GM19238 (cell line): ENCODE measurements around the gene PRDM12.

Experiments used
- DNase-seq: peaks from one replicate; pipeline ENCODE4 v3.0.0; 2011; ENCODE audit warnings: low spot score; ENCODE audit not compliant: insufficient read length

The PRDM12 gene

DNA sequence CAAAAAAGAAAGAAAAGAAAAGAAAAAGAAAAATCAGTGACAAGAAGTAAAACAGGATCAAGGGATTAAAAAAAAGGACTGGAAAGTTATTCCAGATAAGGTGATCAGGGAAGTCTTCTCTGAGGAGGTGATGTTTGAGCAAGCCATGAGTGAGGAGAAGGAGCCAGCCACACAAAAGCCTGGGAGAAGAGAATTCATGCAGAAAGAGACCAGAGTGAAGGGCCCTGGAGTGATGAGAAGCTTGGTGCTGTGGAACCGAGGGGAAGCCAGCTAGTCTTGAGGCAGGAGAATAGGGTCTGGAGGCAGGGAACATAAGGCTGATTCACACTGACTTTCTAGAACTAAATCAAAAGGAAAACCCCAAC is 25.2 kb downstream of the PRDM12 start:
- DNase-seq = no peak

DNA sequence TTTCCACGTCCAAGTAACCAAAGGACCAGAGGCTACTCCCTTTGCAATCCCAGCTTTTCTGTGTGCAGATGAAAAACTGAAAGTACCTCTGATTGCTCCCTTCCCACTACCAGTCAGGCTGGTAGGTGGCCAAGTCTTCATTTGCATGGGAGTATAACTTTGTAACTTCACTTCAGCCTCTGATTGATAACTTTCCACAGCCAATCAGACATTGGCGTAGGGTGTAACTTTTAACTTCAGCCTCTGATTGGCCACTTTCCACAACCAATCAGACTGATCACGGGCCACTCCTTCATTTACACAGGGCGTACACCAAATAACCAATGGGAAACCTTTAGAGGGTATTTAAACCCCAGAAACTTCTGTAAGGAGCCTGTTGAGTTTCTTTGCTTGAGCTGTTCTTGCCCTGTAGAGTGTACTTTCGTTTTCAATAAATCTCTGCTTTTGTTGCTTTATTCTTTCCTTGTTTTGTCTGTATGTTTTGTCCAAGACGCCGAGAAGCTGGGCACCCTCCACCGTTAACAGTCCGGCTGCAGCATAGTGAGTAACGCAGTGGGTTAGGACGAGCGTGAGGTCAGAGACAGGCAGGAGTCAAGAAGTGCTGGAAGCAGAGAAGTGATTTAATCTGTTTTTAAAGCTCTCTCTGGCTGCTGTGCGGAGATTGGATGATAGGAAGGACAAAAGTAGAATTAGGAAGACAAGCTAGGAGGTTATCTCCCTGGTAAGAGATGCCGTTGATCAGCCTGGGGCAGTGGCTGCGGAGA is 25.7 kb downstream of the PRDM12 start:
- no peak for DNase-seq

DNA sequence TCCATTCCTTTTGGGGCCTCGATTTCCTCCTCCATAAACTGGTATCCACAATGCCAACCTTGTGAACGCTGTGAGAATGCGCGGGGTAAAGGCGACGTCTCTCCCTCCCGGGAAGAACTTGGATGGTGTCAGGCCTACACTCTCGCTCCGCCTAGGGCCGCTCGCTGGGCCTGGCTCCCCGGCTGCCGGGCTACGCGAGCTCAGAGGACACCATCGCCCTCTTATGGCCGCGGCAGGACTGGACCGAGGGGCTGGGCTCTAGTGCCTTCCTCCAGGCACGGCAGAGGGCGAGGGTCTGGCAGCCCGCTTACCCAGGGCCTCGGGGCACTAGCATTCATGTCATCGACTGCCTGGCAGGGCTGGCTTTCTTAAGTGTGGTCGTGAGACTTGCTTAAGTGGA is 27.9 kb downstream of the PRDM12 start:
- DNase-seq = no peak

DNA sequence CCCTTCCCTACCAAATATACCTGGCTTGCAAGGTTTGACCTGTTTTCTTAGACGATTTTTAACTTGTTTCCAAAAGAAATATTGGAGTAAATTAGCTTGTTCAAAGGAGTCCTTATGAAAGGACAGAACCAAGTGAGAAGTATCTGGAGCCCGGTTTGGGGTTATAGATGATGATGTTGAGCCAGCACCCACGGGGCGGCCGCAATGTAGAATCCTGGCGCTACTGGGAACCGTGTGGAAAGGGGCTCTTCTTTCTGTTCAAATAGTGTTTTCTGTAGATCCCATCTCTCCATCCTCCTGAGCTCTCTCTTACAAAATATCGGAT is 28.7 kb downstream of the PRDM12 start:
- no peak for DNase-seq

DNA sequence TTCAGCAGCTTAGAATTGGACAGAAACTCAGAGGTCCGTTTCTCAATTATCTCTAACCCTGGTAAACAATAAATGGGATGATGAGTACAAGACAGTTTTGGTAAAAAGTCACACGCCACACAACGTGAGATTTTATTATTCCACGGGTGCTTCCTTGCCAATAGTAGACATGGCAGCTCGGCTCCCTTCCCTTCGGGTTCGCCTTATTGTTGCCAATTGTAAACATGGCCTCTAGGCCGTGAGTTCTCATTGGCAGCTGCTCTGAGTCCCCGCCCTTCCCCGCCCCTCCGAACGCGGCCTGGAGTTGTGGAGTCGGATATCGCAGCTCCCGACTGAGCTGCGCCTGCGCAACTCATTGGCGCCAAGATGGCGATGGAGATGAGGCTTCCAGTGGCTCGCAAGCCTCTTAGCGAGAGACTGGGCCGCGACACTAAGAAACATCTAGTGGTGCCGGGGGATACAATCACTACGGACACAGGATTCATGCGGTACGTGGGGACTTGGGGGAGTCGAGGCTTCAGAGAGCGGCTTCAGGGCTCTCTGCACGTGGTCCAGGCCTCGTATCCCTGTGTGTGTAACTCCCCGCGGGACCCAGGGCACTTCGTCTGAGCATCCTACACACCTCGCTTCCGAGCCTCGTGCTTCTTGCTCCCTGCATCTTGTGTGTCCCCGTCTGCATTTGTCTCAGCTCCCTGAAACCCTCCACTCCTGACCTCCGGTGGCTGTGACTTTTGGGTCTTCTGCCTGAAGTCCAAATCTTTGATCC is 29.2 kb downstream of the PRDM12 start, which contains the start of gene EXOSC2:
Gene EXOSC2, plus strand, starts transcription at position 355 of the 766 bp plus-strand sequence. Its CDS starts 12 bp downstream, at position 367.
- DNase-seq = peak; percentile 96

DNA sequence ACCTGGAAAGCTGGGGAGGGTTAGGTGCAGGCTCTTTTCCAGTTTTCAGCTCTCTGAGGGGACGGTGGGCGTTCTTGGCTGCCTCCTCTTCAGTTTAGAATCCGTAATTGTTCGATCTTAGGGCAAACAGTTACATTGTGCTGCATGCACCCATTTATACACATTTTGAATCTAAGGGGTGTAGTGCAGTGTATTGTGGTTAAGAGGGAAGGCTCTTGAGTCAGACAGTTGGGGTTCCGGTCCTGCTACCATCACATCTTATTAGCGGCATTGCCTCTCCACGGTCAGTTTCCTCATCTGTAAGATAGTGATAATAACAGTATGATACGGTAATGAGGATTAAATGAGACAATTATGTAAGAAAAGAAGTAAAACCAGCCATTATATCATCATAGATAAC is 29.8 kb downstream of the PRDM12 start:
- DNase-seq = no peak

DNA sequence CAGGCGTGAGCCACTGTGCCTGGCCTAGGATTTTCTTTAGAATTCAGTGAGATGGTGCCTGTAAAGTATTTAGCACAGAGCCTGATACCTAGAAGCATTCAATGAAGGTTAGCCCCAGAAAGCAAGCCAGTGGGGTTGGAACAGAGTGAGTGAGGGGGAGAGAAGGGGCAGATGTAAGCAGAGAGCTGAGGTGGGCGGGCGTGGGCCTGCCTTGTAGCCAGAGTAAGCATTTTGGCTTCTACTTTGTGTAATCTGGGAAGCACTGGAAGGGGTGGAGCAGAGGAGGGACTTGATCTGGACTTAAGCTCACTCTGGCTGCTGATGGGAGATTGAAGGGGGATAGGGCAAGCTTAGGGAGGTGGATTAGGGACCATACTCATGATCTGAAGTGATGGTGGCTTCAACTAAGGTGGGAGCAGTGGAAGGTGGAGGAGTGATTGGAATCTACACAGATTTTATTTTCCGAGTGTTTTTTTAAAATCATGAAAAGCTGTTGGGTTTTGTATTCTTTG is 31.8 kb downstream of the PRDM12 start:
- no peak for DNase-seq

DNA sequence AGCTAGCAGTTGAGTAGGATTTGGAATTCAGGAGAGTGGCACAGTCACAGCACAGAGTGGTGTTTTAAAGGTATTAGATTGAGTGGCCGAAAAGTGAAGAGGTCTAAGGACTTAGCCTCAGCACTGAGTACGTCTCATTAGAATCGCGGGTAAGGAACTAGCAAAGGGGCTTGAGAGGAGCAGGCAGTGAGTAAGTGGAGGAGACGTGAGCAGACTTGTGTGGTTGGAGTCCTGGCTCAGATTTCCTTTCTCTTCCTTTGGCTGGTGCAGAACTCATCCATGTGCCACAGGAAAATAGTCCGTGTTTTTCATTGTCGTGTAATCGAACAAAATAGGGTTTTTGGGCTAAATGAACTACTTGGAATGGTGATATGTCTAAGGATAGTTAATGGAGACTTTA is 32.6 kb downstream of the PRDM12 start:
- DNase-seq = no peak

DNA sequence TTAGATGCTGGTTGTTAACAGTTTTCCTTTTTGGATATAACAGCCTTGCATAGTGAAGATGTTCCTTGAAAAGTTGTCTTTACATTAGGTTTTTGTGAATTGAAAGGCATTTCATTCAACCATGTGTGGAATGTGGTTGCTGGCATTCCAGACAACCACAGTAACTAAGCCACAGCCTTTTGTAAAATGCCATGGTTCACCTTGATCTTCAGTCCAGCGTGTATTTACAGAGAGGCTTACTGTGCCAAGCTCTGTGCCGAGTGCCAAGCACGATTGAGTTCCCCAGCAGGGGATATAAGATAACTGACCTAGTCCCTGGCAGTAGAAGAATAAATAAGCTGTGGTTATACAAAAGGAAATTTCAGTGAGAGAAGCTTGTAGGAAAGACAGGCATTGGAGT is 34.1 kb downstream of the PRDM12 start:
- DNase-seq = no peak

DNA sequence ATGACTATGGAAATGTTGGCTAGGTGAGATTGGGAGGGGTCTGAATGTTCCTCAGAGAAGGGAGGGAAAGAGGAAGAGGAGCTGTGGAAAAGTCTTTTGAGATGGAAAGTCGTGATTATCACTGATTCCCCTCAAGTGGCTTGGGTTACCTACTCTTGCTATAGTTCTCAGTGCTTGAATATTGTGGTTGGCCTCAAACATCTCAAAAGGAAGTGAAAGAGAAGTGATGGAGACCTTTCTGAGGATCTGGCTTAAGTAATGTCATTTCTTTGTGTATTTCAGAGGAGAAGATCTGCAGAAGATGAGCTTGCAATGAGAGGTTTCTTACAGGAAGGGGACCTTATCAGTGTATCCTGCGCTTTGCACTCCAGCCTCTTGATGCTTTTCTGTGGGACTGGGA is 34.7 kb downstream of the PRDM12 start:
- DNase-seq = no peak

DNA sequence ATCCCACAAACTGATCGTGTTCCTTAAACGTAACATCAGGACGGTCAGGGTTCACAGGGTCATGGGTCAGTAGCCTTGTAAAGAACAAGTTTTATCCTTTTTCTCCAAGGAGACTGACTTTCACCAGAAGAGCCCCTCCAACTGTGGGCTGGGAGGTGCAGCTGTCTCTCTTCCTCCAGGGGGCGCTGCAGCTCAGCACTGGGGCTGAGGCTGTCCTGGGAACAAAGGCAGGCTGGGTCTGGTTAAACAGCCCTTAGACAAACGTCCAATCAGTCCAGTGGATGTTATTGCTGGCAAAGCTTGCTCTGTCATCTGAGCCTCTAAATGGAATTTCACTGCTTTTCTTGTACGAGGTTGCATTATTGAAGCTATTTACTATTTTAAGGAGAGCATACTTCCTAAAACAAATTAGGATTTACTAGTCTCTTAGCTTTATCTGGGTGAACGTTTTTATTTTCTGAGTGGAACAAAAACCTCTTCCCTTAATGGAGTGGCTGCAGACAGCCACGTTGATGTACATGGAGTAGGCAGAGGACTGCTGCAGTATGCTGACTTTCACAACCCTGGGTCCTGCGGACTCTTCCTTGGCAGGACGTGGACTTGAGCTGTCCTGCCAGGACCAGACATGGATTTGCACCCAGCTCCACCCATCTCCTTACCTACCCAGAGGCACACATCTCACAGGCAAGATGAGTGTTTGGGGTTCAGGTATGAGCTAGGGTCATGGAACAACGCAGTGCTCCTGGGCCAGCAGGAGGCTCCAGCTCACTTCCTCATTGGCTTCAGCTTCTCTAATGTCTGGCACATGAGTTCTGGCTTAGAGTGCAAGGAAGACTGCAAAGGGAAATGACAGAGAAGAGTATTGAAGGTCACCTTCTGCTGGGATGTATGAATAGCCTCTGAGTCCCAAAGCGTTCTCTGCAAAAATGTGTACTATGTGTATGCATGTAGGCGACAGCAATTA is 36.9 kb downstream of the PRDM12 start:
- DNase-seq = no peak

DNA sequence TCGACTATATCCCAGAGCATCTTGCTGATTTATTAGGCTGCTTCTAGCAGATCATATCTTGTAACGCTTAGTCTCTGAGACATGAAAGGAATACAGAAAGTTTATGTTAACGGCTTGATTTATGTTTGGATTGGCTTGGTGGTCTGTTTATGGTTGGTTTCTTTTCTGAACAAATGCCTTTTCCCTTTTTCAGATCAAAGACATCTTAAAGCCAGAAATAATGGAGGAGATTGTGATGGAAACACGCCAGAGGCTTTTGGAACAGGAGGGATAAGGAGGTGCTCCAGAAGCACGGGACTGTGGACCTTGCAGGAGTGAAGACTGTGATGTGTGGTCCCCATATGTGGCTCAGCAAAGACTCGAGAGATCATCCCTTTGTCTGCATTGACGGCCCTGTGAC is 39.1 kb downstream of the PRDM12 start:
- no peak for DNase-seq

DNA sequence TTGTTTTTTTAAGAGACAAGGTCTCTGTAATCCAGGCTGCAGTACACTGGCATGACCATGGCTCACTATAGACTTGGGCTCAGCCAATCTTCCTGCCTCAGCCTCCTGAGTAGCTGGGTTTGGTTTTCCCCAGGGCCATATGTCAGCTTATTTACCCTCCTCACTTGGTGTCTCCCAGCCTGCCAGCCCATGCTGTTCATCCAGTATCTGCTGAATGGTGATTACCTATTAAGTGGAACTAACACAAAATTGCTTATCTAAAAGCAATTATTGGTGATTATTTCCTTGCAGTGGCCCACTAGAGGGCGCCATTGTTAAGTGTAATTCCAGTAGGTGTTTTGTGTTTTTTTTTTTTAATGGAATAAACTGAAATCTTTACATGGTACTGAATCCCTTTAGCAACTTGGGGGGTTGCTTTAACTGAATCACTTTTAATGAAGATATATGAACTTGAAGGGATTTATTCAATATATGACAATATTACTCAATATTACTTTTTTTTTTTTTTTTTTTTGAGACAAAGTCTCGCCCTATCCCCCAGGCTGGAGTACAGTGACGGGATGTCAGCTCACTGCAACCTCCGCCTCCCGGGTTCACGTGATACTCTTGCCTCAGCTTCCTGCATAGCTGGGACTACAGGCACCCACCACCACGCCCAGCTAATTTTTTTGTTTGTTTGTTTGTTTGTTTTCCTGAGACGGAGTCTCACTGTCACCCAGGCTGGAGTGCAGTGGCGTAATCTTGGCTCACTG is 43.0 kb downstream of the PRDM12 start:
- DNase-seq = no peak

DNA sequence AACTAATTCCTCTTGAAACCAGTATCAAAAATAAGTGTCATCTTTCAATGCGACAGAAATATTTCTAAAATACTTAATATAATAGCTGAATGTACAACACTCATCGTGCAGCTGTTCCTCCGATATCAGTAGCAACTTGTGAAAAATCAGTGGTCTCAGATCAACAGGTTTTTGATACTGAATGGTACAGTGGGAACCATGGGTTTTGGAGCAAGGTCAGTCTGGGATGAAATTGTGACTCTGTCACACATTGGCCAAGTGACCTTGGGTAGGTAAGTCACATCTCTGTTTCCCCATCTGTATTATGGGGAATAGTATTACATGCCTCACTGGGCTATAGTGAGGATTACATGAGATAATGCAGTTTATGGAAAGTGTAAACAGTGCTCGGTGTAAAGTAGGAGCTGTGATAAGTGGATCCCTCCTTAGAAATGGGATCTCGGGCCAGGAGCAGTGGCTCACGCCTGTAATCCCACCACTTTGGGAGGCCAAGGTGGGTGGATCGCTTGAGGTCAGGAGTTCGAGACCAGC is 46.5 kb downstream of the PRDM12 start:
- no peak for DNase-seq

DNA sequence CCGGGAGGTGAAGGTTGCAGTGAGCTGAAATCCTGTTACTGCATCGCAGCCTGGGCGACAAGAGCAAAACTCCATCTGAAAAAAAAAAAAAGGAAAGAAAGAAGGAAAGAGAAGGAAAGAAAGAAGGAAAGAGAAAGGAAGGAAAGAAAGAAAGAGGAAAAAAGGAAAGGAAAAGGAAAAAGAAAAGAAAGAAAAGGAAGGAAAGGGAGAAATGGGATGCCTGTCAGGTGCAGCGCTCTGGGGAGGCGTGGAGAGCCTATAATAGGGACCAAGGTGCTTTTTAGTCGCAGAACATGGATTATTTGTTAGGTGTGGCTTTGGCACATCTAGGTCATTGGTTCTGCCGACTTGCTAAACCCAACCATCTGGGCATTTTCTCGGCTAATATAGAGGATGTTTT is 47.1 kb downstream of the PRDM12 start:
- no peak for DNase-seq

DNA sequence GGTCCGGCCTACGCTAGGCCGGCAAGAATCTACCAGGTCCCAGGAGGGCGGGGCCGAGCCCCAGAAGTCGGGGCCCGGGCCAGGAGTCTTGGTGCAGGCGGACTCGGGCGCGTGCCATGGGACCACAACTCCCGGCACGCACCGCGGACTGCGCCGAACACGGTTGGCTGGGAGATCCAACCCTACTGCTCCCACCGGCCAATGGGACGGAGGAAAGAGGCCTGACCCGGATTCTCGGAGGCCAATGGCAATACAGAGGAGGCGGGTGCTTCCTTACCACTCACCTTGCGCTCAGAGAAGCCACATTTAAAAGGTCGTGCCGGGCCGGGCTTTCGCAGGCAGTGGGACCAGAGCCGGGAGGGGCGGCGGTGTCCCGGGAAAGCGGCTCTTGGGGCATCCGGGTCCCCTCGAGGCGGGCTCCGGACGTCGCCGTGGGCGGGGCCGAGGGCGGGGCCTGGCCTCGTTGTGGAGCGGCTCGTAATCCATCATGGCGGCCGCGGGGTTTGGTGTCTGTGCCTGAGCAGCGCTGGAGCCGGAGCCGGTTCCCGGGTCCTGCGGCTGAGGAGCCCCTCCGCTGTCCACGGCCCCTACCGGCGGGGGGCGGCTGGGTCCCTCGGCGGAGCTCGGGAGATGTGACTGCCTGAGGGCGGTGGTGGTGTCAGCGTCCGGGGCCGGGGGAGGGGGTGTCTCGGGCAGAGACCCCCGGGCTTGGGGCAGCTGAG is 48.3 kb downstream of the PRDM12 start:
- DNase-seq = peak; percentile 96

DNA sequence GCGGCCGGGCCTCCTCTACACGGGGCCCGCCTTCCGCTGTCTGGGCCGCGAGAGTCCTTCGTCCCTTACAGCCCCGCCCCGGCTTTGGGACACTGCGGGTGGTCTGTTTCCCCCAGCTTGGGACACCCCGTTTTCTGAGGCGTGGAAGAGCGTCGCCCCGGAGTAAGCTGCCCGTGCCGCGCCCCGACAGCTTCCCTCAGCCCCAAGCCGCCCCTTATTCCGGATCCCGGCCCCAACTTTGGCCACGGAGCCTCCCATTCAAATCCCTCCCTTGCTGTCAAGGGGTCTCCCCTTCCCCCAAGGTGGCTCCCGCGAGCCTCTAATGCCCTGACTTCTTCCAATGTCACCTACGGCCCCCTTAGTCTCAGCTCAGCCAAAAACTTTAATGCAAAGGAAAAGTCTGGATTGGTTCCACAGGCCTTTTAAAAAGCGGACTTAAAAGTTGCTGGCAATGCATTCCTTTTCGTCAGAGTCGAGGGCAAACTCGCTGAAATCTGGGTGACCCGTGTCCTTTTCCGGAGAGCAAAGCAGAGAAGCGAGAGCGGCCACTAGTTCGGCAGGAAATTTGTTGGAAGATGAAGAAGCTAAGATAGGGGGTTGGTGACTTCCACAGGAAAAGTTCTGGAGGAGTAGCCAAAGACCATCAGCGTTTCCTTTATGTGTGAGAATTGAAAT is 49.0 kb downstream of the PRDM12 start:
- no peak for DNase-seq

DNA sequence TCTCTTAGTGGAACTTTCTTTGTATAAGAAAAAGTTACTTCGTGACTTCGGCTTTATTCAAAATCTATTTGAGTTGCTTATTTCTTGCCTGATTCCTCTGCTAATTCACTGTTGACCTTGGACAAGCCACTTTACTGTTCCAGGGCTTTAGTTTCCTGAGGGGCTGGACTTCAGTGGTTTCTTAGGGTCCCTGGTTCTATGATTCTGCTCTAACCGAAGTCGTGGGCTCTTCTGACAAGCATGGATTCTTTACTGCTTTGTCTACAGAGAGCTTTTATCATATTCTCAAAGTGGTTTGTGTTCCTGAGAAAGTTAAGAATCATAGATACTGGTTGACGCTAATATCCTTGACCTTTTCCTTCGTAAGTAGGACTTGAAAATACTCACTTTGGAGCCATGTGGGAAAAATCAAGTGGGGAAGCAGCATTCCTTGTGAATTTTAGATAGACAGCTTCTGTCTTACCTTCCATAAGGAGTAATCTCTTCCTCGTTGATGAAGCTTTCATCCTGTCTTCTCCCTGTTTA is 50.3 kb downstream of the PRDM12 start:
- DNase-seq = no peak

DNA sequence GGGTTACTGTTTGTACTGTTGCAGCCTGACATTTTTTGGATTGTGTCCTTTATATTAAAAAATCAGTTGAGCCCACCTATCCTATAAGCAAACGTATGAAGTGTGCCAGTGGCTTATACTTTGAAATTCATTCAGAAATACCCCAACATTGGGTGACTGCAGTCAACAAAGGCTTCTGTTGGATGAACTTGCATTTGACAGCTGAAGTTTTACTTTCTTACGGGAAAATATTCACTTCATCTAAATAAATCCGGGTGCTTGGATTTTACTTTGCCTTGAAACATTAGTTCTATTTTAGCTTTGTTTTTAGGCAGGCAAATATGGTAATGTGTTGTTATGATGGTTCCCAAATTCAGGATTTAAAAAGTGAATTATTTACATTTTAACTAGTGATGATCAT is 50.9 kb downstream of the PRDM12 start:
- DNase-seq = no peak
